ENCODE results near the gene PSMA8. TPM values are rescaled to one million over a fixed set of nuclear protein-coding genes. Genes with fewer than 3 reads are reported as not detected.

Gene PSMA8
- not detected for polyA plus RNA-seq (2013, experiment 1 of 4)
- polyA plus RNA-seq (2013, experiment 2 of 4), result not detected
- polyA plus RNA-seq (2013, experiment 3 of 4), result not detected
- polyA plus RNA-seq (2013, experiment 4 of 4), result not detected

GRCh38 chr18:26133652-26134051, at the start of gene PSMA8:
PSMA8 (plus strand) TSS chr18:26133869; CDS start chr18:26133966, 97 bp downstream.
- H3K36me3 ChIP-seq (ENCODE audit: control insufficient read depth, insufficient read depth, low read length), result no peaks in the 10 kb centered on the region
- H3K27ac ChIP-seq (ENCODE audit: insufficient read depth, low read depth, low read length, poor library complexity, severe bottlenecking), result no peak within 1 kb of the TSS
- 94 to 96% methylated on average over 31 of the region's 31 CpGs for WGBS, 2 experiments
- no peaks in the 10 kb centered on the region for H3K4me1 ChIP-seq (ENCODE audit: control insufficient read depth, insufficient read depth, low read length)
- no peaks in the 10 kb centered on the region for H3K27me3 ChIP-seq (ENCODE audit: control insufficient read depth, insufficient read depth, low read length, poor library complexity, severe bottlenecking)
- H3K4me3 ChIP-seq (ENCODE audit: insufficient read depth, low read depth, low read length), result no peak within 1 kb of the TSS
- H3K9me3 ChIP-seq (ENCODE audit: control insufficient read depth, low read length), result no peaks in the 10 kb centered on the region

- Histone ChIP-seq H3K36me3 (ENCODE audit: control insufficient read depth, insufficient read depth, low read length) (peaks cover 9% of the 10 kb centered on the region), H3K4me3 (ENCODE audit: insufficient read depth, low read depth, low read length) (no peak overlapping the region), H3K9me3 (ENCODE audit: control insufficient read depth, low read length) (no peaks in the 10 kb centered on the region), H3K4me1 (ENCODE audit: control insufficient read depth, insufficient read depth, low read length) (peaks cover 11% of the 10 kb centered on the region), H3K27ac (ENCODE audit: insufficient read depth, low read depth, low read length, poor library complexity, severe bottlenecking) (no peak overlapping the region), H3K27me3 (ENCODE audit: control insufficient read depth, insufficient read depth, low read length, poor library complexity, severe bottlenecking) (no peaks in the 10 kb centered on the region)
- WGBS, 2 experiments, result 93 to 100% methylated on average over 5 of the region's 5 CpGs
Observed at GRCh38 chr18:26085056-26085455, 48.6 kb upstream of the PSMA8 start.

GRCh38 chr18:26086959-26087358, 46.7 kb upstream of the PSMA8 start:
- no peak overlapping the region for H3K4me3 ChIP-seq (ENCODE audit: insufficient read depth, low read depth, low read length)
- peaks cover 1% of the 10 kb centered on the region for H3K36me3 ChIP-seq (ENCODE audit: control insufficient read depth, insufficient read depth, low read length)
- H3K9me3 ChIP-seq (ENCODE audit: control insufficient read depth, low read length), result no peaks in the 10 kb centered on the region
- H3K4me1 ChIP-seq (ENCODE audit: control insufficient read depth, insufficient read depth, low read length), result peaks cover 11% of the 10 kb centered on the region
- WGBS, 2 experiments, result 98% methylated on average over 4 of the region's 6 CpGs
- H3K27ac ChIP-seq (ENCODE audit: insufficient read depth, low read depth, low read length, poor library complexity, severe bottlenecking), result no peak overlapping the region
- no peaks in the 10 kb centered on the region for H3K27me3 ChIP-seq (ENCODE audit: control insufficient read depth, insufficient read depth, low read length, poor library complexity, severe bottlenecking)

GRCh38 chr18:26088487-26088886, 45.2 kb upstream of the PSMA8 start:
- no peaks in the 10 kb centered on the region for H3K9me3 ChIP-seq (ENCODE audit: control insufficient read depth, low read length)
- no peaks in the 10 kb centered on the region for H3K27me3 ChIP-seq (ENCODE audit: control insufficient read depth, insufficient read depth, low read length, poor library complexity, severe bottlenecking)
- H3K36me3 ChIP-seq (ENCODE audit: control insufficient read depth, insufficient read depth, low read length), result no peaks in the 10 kb centered on the region
- H3K27ac ChIP-seq (ENCODE audit: insufficient read depth, low read depth, low read length, poor library complexity, severe bottlenecking), result no peak overlapping the region
- 43 to 81% methylated on average over 2 to 3 of the region's 3 CpGs for WGBS, 2 experiments
- H3K4me3 ChIP-seq (ENCODE audit: insufficient read depth, low read depth, low read length), result peak overlapping the region; percentile 99
- H3K4me1 ChIP-seq (ENCODE audit: control insufficient read depth, insufficient read depth, low read length), result peaks cover 11% of the 10 kb centered on the region

GRCh38 chr18:26089293-26090129, 44.2 kb upstream of the PSMA8 start:
- peak overlapping the region; percentile 99 for H3K4me3 ChIP-seq (ENCODE audit: insufficient read depth, low read depth, low read length)
- no peaks in the 10 kb centered on the region for H3K27me3 ChIP-seq (ENCODE audit: control insufficient read depth, insufficient read depth, low read length, poor library complexity, severe bottlenecking)
- H3K4me1 ChIP-seq (ENCODE audit: control insufficient read depth, insufficient read depth, low read length), result peaks cover 11% of the 10 kb centered on the region
- no peaks in the 10 kb centered on the region for H3K36me3 ChIP-seq (ENCODE audit: control insufficient read depth, insufficient read depth, low read length)
- H3K27ac ChIP-seq (ENCODE audit: insufficient read depth, low read depth, low read length, poor library complexity, severe bottlenecking), result peak overlapping the region; percentile 97
- WGBS, 2 experiments, result 3 to 5% methylated on average over 35 of the region's 35 CpGs
- no peaks in the 10 kb centered on the region for H3K9me3 ChIP-seq (ENCODE audit: control insufficient read depth, low read length)

- 0% methylated on average over 89 of the region's 89 CpGs for WGBS, 2 experiments
- peak within 1 kb of the TSS; percentile 99 for H3K4me3 ChIP-seq (ENCODE audit: insufficient read depth, low read depth, low read length)
- H3K4me1 ChIP-seq (ENCODE audit: control insufficient read depth, insufficient read depth, low read length), result peaks cover 11% of the 10 kb centered on the region
- no peaks in the 10 kb centered on the region for H3K9me3 ChIP-seq (ENCODE audit: control insufficient read depth, low read length)
- no peaks in the 10 kb centered on the region for H3K27me3 ChIP-seq (ENCODE audit: control insufficient read depth, insufficient read depth, low read length, poor library complexity, severe bottlenecking)
- H3K36me3 ChIP-seq (ENCODE audit: control insufficient read depth, insufficient read depth, low read length), result no peaks in the 10 kb centered on the region
- peak within 1 kb of the TSS; percentile 97 for H3K27ac ChIP-seq (ENCODE audit: insufficient read depth, low read depth, low read length, poor library complexity, severe bottlenecking)
Observed at GRCh38 chr18:26090130-26091046, 43.3 kb upstream of the PSMA8 start, which contains the start of gene SS18. SS18 (minus strand) TSS chr18:26090613; CDS start chr18:26090569, 44 bp downstream.

GRCh38 chr18:26091047-26091630, 42.5 kb upstream of the PSMA8 start:
- H3K4me3 ChIP-seq (ENCODE audit: insufficient read depth, low read depth, low read length), result peak overlapping the region; percentile 99
- no peaks in the 10 kb centered on the region for H3K9me3 ChIP-seq (ENCODE audit: control insufficient read depth, low read length)
- WGBS, 2 experiments, result 4 to 5% methylated on average over 28 of the region's 29 CpGs
- peak overlapping the region; percentile 97 for H3K27ac ChIP-seq (ENCODE audit: insufficient read depth, low read depth, low read length, poor library complexity, severe bottlenecking)
- H3K27me3 ChIP-seq (ENCODE audit: control insufficient read depth, insufficient read depth, low read length, poor library complexity, severe bottlenecking), result no peaks in the 10 kb centered on the region
- peaks cover 11% of the 10 kb centered on the region for H3K4me1 ChIP-seq (ENCODE audit: control insufficient read depth, insufficient read depth, low read length)
- no peaks in the 10 kb centered on the region for H3K36me3 ChIP-seq (ENCODE audit: control insufficient read depth, insufficient read depth, low read length)

GRCh38 chr18:26096852-26097251, 36.8 kb upstream of the PSMA8 start:
- 86 to 94% methylated on average over 1 of the region's 1 CpG for WGBS, 2 experiments
- no peaks in the 10 kb centered on the region for H3K9me3 ChIP-seq (ENCODE audit: control insufficient read depth, low read length)
- H3K27ac ChIP-seq (ENCODE audit: insufficient read depth, low read depth, low read length, poor library complexity, severe bottlenecking), result no peak overlapping the region
- no peak overlapping the region for H3K4me3 ChIP-seq (ENCODE audit: insufficient read depth, low read depth, low read length)
- no peaks in the 10 kb centered on the region for H3K36me3 ChIP-seq (ENCODE audit: control insufficient read depth, insufficient read depth, low read length)
- H3K27me3 ChIP-seq (ENCODE audit: control insufficient read depth, insufficient read depth, low read length, poor library complexity, severe bottlenecking), result no peaks in the 10 kb centered on the region
- H3K4me1 ChIP-seq (ENCODE audit: control insufficient read depth, insufficient read depth, low read length), result no peaks in the 10 kb centered on the region

- no peaks in the 10 kb centered on the region for H3K4me1 ChIP-seq (ENCODE audit: control insufficient read depth, insufficient read depth, low read length)
- no peak overlapping the region for H3K27ac ChIP-seq (ENCODE audit: insufficient read depth, low read depth, low read length, poor library complexity, severe bottlenecking)
- no peaks in the 10 kb centered on the region for H3K36me3 ChIP-seq (ENCODE audit: control insufficient read depth, insufficient read depth, low read length)
- H3K27me3 ChIP-seq (ENCODE audit: control insufficient read depth, insufficient read depth, low read length, poor library complexity, severe bottlenecking), result no peaks in the 10 kb centered on the region
- H3K4me3 ChIP-seq (ENCODE audit: insufficient read depth, low read depth, low read length), result no peak overlapping the region
- H3K9me3 ChIP-seq (ENCODE audit: control insufficient read depth, low read length), result no peaks in the 10 kb centered on the region
- whole genome bisulfite sequencing, 2 experiments, result 95 to 97% methylated on average over 5 of the region's 5 CpGs
Observed at GRCh38 chr18:26097563-26097962, 36.1 kb upstream of the PSMA8 start.
